ENCODE measurements around the gene KATNBL1.

The KATNBL1 gene

GRCh38 chr15:34111488-34111887 lies 98.4 kb downstream of the KATNBL1 start:
- DNase-seq = no peak

DNA sequence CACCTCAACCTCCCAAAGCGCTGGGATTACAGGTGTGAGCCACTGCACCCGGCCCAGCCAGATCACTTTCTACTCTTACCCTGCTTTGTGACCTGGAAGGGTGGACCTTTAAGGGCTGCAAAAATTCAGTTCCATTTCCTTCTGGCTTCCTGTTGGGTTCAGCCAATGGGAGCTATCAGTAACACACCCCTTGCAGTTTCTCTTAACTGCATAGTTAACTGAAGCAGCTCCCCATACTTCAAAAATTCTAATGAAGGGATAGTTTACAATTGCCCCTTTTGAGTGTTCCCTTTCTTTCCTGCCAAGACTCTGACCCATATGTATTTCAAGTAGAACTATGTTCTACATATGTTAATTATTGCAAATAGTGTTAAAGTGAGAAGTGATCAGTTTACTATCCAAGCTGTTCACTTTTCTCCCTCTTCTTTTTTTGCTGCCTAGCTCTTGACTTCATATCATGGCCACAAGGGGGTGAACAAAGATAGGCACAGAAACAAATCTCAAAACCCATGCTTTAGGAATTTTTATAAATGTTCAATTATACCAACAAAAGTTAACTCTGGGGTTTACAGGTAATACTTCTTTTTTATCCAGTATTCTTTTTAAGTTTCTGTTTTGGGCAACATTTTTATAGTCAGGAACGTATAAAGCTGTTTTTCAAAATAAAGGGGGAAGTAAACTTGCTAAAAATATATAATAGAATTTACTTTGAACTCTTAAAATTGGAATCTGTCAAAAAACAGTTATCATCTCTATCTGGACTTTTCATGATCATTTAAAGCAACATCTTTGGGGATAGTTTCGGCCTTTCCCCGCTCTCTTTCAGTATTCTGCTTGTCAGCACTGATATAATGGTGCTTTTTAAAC lies 99.9 kb downstream of the KATNBL1 start:
- no peak for DNase-seq

DNA sequence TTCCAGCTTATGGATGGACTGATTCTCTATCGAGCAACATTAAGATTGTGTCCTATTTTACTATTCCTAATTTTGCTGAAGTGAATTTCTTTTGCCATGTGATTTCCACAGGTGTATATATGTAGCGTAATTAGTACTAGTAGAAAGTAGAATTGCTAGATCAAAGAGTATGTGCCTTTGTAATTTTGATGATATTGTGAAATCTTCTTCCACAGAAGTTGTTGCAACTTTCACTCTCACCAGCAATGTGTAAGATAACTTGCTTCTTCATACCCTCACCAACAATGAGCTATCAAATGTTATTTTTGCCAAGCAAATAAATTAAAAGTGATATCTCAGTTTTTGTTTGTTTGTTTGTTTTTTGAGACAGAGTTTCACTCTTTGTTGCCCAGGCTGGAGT lies 102.6 kb downstream of the KATNBL1 start:
- no peak for DNase-seq

GRCh38 chr15:34106423-34106822 lies 103.5 kb downstream of the KATNBL1 start:
- no peak for DNase-seq

DNA sequence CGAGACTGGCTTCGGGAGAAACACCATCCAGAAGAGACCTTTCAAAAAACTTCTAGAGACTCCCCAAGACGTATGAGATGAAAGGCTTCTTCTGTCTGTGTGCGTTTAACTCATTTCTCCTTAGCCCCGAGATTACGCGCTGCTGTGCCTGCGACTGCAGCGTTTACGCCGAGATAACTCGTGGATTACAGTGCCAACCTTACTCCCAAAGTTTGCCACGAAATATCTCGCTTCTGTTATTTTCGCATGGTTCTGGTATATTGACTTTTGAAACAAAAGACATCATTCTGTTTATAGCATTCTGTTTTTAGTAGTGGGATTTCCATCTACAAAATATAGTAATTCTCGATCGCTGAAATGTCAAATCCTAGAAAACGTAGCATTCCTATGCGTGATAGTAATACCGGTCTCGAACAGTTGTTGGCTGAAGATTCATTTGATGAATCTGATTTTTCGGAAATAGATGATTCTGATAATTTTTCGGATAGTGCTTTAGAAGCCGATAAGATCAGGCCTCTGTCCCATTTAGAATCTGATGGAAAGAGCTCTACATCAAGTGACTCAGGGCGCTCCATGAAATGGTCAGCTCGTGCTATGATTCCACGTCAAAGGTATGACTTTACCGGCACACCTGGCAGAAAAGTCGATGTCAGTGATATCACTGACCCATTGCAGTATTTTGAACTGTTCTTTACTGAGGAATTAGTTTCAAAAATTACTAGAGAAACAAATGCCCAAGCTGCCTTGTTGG lies 107.5 kb downstream of the KATNBL1 start:
- DNase-seq = no peak

DNA sequence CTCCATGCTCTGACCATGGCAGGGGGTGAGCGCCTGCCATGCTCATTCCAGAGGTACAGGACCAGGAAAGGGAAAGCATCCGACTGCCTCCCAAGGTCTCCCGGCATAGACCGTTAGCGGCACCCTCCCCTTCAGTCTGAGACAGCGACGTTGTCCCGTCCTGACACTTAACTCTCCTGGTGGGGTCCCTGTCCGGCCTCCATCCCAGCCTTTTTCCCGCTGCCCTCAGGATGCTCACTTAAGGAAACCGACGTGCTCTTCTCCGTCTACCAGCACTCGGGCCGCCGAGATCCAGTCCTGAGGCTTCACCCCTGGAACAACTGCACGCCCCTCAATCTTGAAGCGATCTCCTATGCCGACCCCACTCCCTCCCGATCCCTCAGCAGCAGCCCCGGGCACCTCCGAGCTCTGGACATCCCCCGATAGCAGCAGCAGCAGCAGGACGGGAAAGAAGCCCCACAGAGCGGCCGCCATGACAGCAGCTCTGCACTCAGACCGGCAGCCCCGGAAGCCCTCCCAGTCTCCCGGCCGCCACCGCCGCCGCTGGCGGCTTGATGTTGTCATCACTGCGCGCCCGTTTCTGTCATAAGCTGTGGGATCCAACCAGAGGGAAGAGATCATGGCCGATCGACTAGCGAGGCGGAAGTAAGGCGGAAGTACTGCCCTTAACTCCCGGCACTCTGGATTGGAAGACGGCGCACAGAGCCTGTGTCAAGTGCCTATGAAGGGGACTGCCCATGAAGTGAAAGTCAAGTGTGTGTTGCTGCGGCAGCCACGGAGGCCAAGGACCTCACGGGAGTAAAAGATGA lies 108.3 kb downstream of the KATNBL1 start, which contains the start of the genes EMC7 and PGBD4:
EMC7 (minus strand) TSS at position 497 of the 809 bp plus-strand sequence; CDS start at position 474, 23 bp downstream.
PGBD4 (plus strand) TSS at position 718 of the 809 bp plus-strand sequence. CDS start 449 bp downstream, outside the sequence.
- DNase-seq = peak; percentile 99

DNA sequence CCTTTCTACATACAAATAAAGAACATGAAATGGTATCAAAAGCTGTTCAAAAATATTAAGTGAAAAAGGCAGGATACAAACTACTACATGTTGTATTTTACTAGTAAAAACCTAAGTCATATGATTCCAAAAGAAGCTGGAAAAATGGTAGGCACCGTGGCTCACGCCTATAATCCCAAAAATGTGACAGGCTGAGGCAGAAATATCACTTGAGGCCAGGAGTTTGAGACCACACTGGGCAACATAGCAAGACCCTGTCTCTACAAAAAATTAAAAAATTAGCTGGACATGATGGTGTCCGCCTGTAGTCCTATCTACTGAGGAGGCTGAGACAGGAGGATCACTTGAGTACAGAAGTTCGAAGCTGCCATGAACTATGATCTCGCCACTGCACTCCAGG lies 110.0 kb downstream of the KATNBL1 start:
- no peak for DNase-seq
